ENCODE data around the gene TMEM126A. TPM values are rescaled to one million over a fixed set of nuclear protein-coding genes. Genes with fewer than 3 reads are reported as not detected.
A peak's percentile ranks its signal among the peaks of the same experiment; 100 is the strongest.
"Not testable (repeated sequence)": the region's sequence is repeated elsewhere in the genome, so short reads cannot be mapped to it uniquely, and the experiment has no call there.

The TMEM126A gene
- total RNA-seq, 1 donor from 2014 or later: 40.8 TPM

DNA sequence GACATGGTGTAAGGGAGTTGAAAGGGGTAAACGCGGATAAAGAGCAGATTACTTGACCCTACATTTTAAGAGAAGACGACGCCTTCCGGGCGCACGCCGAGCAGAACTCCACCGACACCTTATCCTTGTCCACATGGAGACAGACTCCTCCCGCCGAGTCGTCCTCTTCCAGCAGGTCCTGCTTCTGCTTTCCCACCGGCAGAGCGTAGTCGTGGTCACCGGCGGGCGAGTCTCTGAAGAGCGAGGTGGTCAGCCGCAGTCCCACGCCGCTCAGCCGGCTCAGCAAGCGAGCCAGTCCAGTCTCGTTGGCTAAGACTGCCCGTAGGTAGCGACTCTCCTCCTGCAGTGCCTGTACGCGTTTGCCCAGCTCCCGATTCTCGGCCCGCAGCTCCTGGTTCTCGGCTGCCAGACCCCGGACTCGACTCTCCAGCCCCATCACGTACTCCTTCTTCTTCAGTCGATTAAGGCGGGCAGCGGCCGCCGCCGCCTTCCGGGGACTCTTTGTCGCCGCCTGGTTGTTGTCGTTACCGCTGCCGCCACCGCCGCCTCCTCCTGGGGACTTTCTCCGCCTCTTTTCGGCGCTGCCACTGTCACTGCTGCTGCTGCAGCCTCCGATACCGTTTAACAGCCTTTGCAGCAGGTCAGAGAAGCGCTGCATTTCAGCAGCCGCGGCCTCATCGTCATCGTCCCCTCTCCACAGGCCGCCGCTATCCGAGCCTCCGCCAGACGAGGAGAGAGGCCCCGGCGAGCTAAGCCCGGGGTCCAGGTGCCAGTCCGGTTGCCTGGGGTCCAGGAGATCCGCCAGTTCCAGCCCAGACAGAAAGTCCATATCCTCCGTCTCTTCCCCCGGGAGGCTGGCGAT lies 16.2 kb downstream of the TMEM126A start:
- FAIRE-seq (no peak), DNase-seq (ENCODE audit: low read depth) (peak; percentile 39)
- peaks cover 1% of the 10 kb centered on the region for H3K36me3 ChIP-seq (ENCODE audit: control insufficient read depth, insufficient read depth, low read length)
- H3K4me3 ChIP-seq (ENCODE audit: low read depth, low read length): peak overlapping the region; percentile 94
- no peaks in the 10 kb centered on the region for H3K27me3 ChIP-seq (ENCODE audit: control insufficient read depth, insufficient read depth, low read length)
- TF ChIP-seq, protein P1, sequence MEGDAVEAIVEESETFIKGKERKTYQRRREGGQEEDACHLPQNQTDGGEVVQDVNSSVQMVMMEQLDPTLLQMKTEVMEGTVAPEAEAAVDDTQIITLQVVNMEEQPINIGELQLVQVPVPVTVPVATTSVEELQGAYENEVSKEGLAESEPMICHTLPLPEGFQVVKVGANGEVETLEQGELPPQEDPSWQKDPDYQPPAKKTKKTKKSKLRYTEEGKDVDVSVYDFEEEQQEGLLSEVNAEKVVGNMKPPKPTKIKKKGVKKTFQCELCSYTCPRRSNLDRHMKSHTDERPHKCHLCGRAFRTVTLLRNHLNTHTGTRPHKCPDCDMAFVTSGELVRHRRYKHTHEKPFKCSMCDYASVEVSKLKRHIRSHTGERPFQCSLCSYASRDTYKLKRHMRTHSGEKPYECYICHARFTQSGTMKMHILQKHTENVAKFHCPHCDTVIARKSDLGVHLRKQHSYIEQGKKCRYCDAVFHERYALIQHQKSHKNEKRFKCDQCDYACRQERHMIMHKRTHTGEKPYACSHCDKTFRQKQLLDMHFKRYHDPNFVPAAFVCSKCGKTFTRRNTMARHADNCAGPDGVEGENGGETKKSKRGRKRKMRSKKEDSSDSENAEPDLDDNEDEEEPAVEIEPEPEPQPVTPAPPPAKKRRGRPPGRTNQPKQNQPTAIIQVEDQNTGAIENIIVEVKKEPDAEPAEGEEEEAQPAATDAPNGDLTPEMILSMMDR (IDR thresholded peaks at IDR 0.05; ENCODE audit: insufficient read depth, low read length, severe bottlenecking): peak; percentile 53

DNA sequence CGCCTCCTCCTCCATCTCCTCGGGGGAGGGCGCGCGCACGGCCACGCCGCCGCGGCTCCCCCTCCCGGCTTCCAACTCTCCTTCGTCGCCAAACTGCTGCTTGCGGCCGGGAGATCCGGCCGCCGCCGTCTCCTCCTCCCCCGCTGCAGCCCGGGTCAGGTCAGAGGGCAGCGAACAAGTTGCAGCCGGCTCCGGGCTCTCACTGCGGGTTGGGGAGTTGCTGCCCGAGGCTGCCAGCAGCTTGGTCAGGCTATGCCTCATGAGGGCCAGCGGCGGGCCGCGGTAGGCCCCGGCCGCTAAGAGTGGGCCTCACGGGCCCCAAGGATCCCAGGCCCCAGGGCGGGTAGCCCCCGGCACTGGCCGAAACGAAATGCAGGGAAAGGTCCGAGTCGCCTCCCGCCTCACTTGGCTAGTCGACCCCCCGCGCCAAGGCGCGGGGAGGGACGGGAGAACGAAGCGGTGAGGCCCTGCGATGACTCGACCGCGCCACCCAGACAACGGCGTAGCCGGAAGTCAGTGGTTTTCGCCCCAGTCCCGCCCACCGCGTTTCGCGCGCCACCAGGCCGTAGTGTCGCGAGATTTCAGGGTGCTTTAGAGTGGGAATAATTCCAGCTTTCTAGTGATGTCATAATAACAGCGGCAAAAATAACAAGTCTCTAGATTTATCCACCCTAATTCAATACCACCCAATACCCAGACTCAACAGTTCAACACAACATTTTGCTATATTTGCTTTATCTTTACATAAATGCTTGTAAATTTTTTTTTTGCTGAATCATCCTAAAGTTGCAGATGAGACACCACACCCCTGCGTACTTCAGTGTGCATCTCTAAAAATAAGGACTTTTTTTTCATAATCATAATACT lies 17.1 kb downstream of the TMEM126A start, which contains the start of gene CREBZF:
TSS of gene CREBZF (minus strand) at position 515 of the 867 bp plus-strand sequence. CDS start at position 261, 254 bp downstream.
- peaks cover 1% of the 10 kb centered on the region for H3K36me3 ChIP-seq (ENCODE audit: control insufficient read depth, insufficient read depth, low read length)
- FAIRE-seq (no peak), DNase-seq (ENCODE audit: low read depth) (peak; percentile 84)

DNA sequence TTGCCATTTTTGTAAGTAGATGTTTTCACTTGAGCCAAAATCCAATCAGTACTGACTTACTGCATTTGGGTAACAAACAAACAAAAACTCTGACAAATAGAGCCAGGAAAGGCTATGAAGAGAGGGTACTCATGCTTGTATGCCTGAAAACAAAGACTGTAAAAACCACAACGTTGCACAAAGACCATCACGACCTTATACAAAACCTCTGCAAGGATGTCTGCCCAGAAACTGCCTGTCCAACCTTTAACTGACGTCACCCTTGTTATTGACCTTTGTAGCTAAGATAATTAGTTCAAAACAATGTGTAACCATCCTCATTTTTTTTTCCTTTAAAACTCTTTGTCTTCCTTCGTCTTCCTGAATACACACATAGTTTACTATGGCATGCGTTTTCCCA lies 18.0 kb downstream of the TMEM126A start:
- TF ChIP-seq, protein P1 (IDR thresholded peaks at IDR 0.05; ENCODE audit: insufficient read depth, low read length, severe bottlenecking): no peak
- no peak for FAIRE-seq
- no peaks in the 10 kb centered on the region for H3K27me3 ChIP-seq (ENCODE audit: control insufficient read depth, insufficient read depth, low read length)
- no peak for DNase-seq (ENCODE audit: low read depth)
- peaks cover 1% of the 10 kb centered on the region for H3K36me3 ChIP-seq (ENCODE audit: control insufficient read depth, insufficient read depth, low read length)
- no peak overlapping the region for H3K4me3 ChIP-seq (ENCODE audit: low read depth, low read length)

More for the DNA sequence above, 17.1 kb downstream of the TMEM126A start, which contains the start of gene CREBZF:
- TF ChIP-seq, protein P1 (IDR thresholded peaks at IDR 0.05; ENCODE audit: insufficient read depth, low read length, severe bottlenecking): no peak
- Histone ChIP-seq H3K27me3 (ENCODE audit: control insufficient read depth, insufficient read depth, low read length) (no peaks in the 10 kb centered on the region), H3K4me3 (ENCODE audit: low read depth, low read length) (peak within 1 kb of the TSS; percentile 94)

DNA sequence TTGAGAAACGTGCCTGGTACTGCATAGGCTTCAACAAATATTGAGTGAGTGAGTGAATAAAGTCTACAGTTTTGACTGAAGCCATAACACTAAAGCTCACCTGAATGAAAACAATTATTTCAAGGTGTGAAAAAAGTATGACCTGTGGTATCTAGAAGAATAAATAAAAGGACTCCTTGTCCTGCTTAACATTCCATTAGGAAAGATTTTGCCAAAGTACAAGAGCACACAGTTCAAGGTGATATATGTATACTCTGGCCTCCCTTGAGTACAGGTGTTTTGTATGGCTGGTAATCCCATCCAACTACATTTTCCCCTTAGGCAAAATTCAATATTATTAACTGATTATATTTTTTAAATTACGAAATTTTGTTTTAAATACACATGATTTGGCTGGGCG lies 18.9 kb downstream of the TMEM126A start:
- peaks cover 1% of the 10 kb centered on the region for H3K36me3 ChIP-seq (ENCODE audit: control insufficient read depth, insufficient read depth, low read length)
- FAIRE-seq: no peak
- TF ChIP-seq, protein P1 (IDR thresholded peaks at IDR 0.05; ENCODE audit: insufficient read depth, low read length, severe bottlenecking): no peak

DNA sequence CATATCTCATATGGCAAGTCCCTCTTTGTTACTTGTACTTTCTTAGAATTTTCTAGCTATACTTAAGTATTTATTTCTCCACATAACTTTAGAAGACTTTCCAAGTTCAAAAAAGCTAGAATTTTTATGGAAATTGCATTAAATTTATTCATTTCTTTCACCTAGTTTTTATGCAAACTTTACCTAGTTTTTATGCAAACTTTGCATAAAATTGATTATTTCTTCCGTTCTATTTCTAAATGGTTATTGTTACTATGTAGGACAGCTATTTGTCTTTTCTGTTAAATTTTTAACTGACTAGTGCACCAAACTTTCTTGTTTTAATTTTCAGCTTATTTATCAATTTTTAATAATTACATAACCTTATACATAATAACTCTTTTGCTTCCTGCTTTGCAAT lies 20.4 kb downstream of the TMEM126A start:
- TF ChIP-seq, protein P1 (IDR thresholded peaks at IDR 0.05; ENCODE audit: insufficient read depth, low read length, severe bottlenecking): no peak
- no peak for DNase-seq (ENCODE audit: low read depth)
- Histone ChIP-seq H3K36me3 (ENCODE audit: control insufficient read depth, insufficient read depth, low read length) (peaks cover 1% of the 10 kb centered on the region), H3K4me3 (ENCODE audit: low read depth, low read length) (no peak overlapping the region), H3K27me3 (ENCODE audit: control insufficient read depth, insufficient read depth, low read length) (no peaks in the 10 kb centered on the region)
- FAIRE-seq: no peak

More for the DNA sequence above, 18.9 kb downstream of the TMEM126A start:
- no peak for DNase-seq (ENCODE audit: low read depth)
- Histone ChIP-seq H3K4me3 (ENCODE audit: low read depth, low read length) (no peak overlapping the region), H3K27me3 (ENCODE audit: control insufficient read depth, insufficient read depth, low read length) (no peaks in the 10 kb centered on the region)

DNA sequence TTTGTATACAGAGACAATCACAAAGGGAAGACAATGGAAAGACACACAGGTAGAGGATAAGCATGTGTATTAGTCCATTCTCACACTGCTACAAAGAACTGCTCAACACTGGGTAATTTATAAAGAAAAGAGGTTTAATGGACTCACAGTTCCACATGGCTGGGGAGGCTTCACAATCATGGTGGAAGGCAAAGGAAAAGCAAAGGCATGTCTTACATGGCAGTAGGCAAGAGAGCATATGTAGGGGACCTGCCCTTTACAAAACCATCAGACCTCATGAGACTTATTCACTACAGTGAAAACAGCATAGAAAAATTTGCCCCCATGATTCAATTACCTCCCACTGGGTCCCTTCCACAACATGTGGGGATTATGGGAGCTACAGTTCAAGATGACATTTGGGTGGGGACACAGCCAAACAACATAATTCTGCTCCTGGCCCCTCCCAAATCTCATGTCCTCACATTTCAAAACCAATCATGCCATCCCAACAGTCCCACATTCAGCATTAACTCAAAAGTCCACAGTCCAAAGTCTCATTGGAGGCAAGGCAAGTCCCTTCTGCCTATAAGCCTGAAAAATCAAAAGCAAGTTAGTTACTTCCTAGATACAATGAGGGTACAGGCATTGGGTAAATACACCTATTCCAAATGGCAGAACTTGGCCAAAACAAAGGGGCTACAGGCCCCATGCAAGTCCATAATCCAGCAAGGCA lies 23.3 kb downstream of the TMEM126A start:
- not testable (repeated sequence) for DNase-seq (ENCODE audit: low read depth); H3K36me3 ChIP-seq (ENCODE audit: control insufficient read depth, insufficient read depth, low read length); H3K4me3 ChIP-seq (ENCODE audit: low read depth, low read length); FAIRE-seq; H3K27me3 ChIP-seq (ENCODE audit: control insufficient read depth, insufficient read depth, low read length)

All from bronchial epithelial cell (primary cell).